ENCODE data around the gene STRADB. TPM values are rescaled to one million over a fixed set of nuclear protein-coding genes. Genes with fewer than 3 reads are reported as not detected.

The STRADB gene
- total and polyA plus RNA-seq, 2 of the 4 experiments (the other 2 are of a cell fraction): 14.9 to 31.5 TPM

GRCh38 chr2:201406077-201406662 lies 45.4 kb upstream of the STRADB start:
- ChIA-PET POLR2A (ENCODE audit: unreplicated experiment) (no interaction called here), CTCF (no interaction called here)
- Histone ChIP-seq H2AK9ac (replicated peaks; ENCODE audit: low read depth, low read length, poor library complexity) (no peak overlapping the region), H3K9ac (ENCODE audit: low read depth, low read length) (no peak overlapping the region; the same call in 1 of the 2 replicates), H4K5ac (ENCODE audit: low read depth, low read length) (no peak overlapping the region), H2BK5ac (ENCODE audit: low read depth, low read length, poor library complexity, severe bottlenecking) (peak overlapping the region; percentile 57), H3K79me1 (ENCODE audit: low read depth in 1 of 2, low read length in 2 of 2) (peaks cover 20 to 41% of the 10 kb centered on the region in 2 experiments), H2BK20ac (ENCODE audit: low read depth, low read length) (no peak overlapping the region), H3K14ac (replicated peaks; ENCODE audit: low read depth, low read length) (no peak overlapping the region), H3K27me3 (ENCODE audit: control insufficient read depth, insufficient read depth, low read length) (no peaks in the 10 kb centered on the region), H4K91ac (ENCODE audit: insufficient read depth, low read depth, low read length) (no peak overlapping the region), H3K4me3 (ENCODE audit: insufficient read depth, low read depth, low read length) (no peak overlapping the region), H3K4me1 (ENCODE audit: control insufficient read depth, insufficient read depth, low read length) (peaks cover 11% of the 10 kb centered on the region), H4K8ac (ENCODE audit: low read depth in 2 of 2, low read length in 2 of 2) (no peak overlapping the region; a peak in 1 of 4 replicates), H2BK15ac (ENCODE audit: low read depth, low read length) (no peak overlapping the region), H3K27ac (ENCODE audit: insufficient read depth, low read length) (no peak overlapping the region), H3K9me1 (ENCODE audit: insufficient read depth, low read length) (no peaks in the 10 kb centered on the region), H2AFZ (replicated peaks; ENCODE audit: low read length, poor library complexity) (no peak overlapping the region), H3K4me2 (ENCODE audit: low read depth, low read length) (peak overlapping the region; percentile 73; the same call in 1 of the 2 replicates), H2BK120ac (ENCODE audit: low read depth, low read length) (peak overlapping the region; percentile 45; the same call in 1 of the 2 replicates), H3K18ac (ENCODE audit: low read depth, low read length) (no peak overlapping the region), H3K23ac (ENCODE audit: low read depth, low read length) (no peak overlapping the region), H3K36me3 (ENCODE audit: control insufficient read depth, insufficient read depth, low read length) (0 out of 2 replicates have a peak, but pooled peaks cover 2% of the 10 kb centered on the region), H3K56ac (ENCODE audit: extremely low read depth, insufficient read depth, low read length) (no peak overlapping the region), H3K4ac (ENCODE audit: low read depth, low read length) (no peak overlapping the region), H2AK5ac (ENCODE audit: low read depth, low read length) (no peak overlapping the region), H4K20me1 (ENCODE audit: insufficient read depth, low read length) (no peaks in the 10 kb centered on the region), H3K9me3 (ENCODE audit: control insufficient read depth, insufficient read depth, low read length) (no peaks in the 10 kb centered on the region)
- DNase-seq (peak; percentile 87), ATAC-seq (ENCODE audit: low read depth) (peak; percentile 48)
- BruUV-seq (replicated peaks): no TSS peak
- WGBS, 2 experiments (ENCODE audit: extremely low coverage in 2 of 2, insufficient read length in 1 of 2): no CpG with 5 or more reads among the region's 3 CpGs
- in situ Hi-C loops (cut with MboI; ENCODE audit: low sequenced_read_pairs): no loop called here
- dilution Hi-C loops (cut with HindIII; ENCODE audit: low sequenced_read_pairs, unreplicated experiment): no loop called here
- TF ChIP-seq MAFK (IDR thresholded peaks at IDR 0.05; ENCODE audit: low read depth, low read length) (no peak), CEBPB (IDR thresholded peaks at IDR 0.05; ENCODE audit: low read depth, low read length) (peak; percentile 100)
- intact Hi-C loops (cut with micrococcal nuclease): no loop called here
